Body of pancreas (tissue), 4 donors: Measurements from ENCODE around the gene ADIG.

Experiments
- CTCF ChIP-seq, 7 experiments: fragments of 450-650 bp in 4 of 7; fragments of 200-600 bp in 3 of 7; sonication (generic) in 3 of 7; IDR thresholded peaks; one replicate each; pipeline ENCODE4 v1.5.1; 2016 to 2019; ENCODE audit warnings: antibody characterized with exemption in 7 of 7
- POLR2A ChIP-seq, 3 donors: fragments of 450-650 bp; IDR thresholded peaks; one replicate each; pipeline ENCODE4 v1.6.1; 2016; ENCODE audit warnings: antibody characterized with exemption in 3 of 3, mild to moderate bottlenecking in 2 of 3

- TF ChIP-seq CTCF (IDR thresholded peaks at IDR 0.05), result no peak
- TF ChIP-seq POLR2A (IDR thresholded peaks at IDR 0.05), result no peak
Observed at GRCh38 chr20:38626921-38627659, 46.1 kb downstream of the ADIG start.
